Measurements from ENCODE around the gene RRP8. TPM values are rescaled to one million over a fixed set of nuclear protein-coding genes. Genes with fewer than 3 reads are reported as not detected.

RRP8 gene
- total and polyA plus RNA-seq, 9 of the 15 experiments (the other 6 are each of a cell fraction or from before 2014, with no cell fraction given), result 5.7 to 47.3 (median 32.6) TPM

DNA sequence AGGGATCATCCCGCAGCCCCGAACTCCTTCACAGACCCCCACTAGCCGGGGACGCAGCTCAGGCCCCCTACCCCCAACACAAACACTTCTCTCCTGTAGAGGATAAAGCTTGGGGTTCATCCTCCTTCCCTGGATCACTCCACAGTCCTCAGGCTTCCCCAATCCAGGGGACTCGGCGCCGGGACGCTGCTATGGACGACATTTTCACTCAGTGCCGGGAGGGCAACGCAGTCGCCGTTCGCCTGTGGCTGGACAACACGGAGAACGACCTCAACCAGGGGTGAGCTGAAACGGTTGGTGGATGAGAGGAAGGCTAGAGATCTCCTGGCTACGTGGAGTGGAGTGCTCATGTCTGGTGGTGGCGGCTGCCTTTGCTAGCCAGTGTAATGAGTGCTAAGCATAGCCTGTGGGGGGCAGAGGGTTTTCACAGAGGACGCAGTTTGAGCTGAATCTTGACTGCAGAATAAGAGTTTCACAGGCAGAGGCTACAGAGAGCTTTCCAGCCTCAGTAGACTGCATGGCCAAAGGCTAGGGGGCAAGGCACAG, 738 bp upstream of the RRP8 start (continued):
- TF ChIP-seq, protein P1, sequence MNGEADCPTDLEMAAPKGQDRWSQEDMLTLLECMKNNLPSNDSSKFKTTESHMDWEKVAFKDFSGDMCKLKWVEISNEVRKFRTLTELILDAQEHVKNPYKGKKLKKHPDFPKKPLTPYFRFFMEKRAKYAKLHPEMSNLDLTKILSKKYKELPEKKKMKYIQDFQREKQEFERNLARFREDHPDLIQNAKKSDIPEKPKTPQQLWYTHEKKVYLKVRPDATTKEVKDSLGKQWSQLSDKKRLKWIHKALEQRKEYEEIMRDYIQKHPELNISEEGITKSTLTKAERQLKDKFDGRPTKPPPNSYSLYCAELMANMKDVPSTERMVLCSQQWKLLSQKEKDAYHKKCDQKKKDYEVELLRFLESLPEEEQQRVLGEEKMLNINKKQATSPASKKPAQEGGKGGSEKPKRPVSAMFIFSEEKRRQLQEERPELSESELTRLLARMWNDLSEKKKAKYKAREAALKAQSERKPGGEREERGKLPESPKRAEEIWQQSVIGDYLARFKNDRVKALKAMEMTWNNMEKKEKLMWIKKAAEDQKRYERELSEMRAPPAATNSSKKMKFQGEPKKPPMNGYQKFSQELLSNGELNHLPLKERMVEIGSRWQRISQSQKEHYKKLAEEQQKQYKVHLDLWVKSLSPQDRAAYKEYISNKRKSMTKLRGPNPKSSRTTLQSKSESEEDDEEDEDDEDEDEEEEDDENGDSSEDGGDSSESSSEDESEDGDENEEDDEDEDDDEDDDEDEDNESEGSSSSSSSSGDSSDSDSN (IDR thresholded peaks at IDR 0.05; ENCODE audit: borderline replicate concordance in 1 of 2, low read depth in 2 of 2, low read length in 2 of 2), result peak; percentile 49 to 85; a peak in 2 of 4 replicates
- TF ChIP-seq, protein P2, sequence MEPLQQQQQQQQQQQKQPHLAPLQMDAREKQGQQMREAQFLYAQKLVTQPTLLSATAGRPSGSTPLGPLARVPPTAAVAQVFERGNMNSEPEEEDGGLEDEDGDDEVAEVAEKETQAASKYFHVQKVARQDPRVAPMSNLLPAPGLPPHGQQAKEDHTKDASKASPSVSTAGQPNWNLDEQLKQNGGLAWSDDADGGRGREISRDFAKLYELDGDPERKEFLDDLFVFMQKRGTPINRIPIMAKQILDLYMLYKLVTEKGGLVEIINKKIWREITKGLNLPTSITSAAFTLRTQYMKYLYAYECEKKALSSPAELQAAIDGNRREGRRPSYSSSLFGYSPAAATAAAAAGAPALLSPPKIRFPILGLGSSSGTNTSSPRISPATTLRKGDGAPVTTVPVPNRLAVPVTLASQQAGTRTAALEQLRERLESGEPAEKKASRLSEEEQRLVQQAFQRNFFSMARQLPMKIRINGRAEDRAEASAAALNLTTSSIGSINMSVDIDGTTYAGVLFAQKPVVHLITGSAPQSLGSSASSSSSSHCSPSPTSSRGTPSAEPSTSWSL (CRISPR knock-in tag; IDR thresholded peaks at IDR 0.05; ENCODE audit: borderline replicate concordance), result no peak
- TF ChIP-seq SRF (CRISPR knock-in tag; IDR thresholded peaks at IDR 0.05), result peak in 1 of 2 experiments; percentile 35; a peak in 1 of 4 replicates
- TF ChIP-seq, protein P3, sequence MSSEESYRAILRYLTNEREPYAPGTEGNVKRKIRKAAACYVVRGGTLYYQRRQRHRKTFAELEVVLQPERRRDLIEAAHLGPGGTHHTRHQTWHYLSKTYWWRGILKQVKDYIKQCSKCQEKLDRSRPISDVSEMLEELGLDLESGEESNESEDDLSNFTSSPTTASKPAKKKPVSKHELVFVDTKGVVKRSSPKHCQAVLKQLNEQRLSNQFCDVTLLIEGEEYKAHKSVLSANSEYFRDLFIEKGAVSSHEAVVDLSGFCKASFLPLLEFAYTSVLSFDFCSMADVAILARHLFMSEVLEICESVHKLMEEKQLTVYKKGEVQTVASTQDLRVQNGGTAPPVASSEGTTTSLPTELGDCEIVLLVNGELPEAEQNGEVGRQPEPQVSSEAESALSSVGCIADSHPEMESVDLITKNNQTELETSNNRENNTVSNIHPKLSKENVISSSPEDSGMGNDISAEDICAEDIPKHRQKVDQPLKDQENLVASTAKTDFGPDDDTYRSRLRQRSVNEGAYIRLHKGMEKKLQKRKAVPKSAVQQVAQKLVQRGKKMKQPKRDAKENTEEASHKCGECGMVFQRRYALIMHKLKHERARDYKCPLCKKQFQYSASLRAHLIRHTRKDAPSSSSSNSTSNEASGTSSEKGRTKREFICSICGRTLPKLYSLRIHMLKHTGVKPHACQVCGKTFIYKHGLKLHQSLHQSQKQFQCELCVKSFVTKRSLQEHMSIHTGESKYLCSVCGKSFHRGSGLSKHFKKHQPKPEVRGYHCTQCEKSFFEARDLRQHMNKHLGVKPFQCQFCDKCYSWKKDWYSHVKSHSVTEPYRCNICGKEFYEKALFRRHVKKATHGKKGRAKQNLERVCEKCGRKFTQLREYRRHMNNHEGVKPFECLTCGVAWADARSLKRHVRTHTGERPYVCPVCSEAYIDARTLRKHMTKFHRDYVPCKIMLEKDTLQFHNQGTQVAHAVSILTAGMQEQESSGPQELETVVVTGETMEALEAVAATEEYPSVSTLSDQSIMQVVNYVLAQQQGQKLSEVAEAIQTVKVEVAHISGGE (CRISPR knock-in tag; IDR thresholded peaks at IDR 0.05), result no peak
- TF ChIP-seq ZNF41 (CRISPR knock-in tag; conservative IDR thresholded peaks at IDR 0.05), result no peak
- TF ChIP-seq RBM17 (IDR thresholded peaks at IDR 0.05; ENCODE audit: borderline replicate concordance, low read depth, low read length), result no peak
- TF ChIP-seq ZNF212 (CRISPR knock-in tag; IDR thresholded peaks at IDR 0.05), result no peak
- no peak for TF ChIP-seq BCOR (IDR thresholded peaks at IDR 0.05)
- TF ChIP-seq, protein P4, sequence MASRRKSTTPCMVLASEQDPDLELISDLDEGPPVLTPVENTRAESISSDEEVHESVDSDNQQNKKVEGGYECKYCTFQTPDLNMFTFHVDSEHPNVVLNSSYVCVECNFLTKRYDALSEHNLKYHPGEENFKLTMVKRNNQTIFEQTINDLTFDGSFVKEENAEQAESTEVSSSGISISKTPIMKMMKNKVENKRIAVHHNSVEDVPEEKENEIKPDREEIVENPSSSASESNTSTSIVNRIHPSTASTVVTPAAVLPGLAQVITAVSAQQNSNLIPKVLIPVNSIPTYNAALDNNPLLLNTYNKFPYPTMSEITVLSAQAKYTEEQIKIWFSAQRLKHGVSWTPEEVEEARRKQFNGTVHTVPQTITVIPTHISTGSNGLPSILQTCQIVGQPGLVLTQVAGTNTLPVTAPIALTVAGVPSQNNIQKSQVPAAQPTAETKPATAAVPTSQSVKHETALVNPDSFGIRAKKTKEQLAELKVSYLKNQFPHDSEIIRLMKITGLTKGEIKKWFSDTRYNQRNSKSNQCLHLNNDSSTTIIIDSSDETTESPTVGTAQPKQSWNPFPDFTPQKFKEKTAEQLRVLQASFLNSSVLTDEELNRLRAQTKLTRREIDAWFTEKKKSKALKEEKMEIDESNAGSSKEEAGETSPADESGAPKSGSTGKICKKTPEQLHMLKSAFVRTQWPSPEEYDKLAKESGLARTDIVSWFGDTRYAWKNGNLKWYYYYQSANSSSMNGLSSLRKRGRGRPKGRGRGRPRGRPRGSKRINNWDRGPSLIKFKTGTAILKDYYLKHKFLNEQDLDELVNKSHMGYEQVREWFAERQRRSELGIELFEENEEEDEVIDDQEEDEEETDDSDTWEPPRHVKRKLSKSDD (conservative IDR thresholded peaks at IDR 0.05; ENCODE audit: low read length), result no peak
- TF ChIP-seq, protein P5, sequence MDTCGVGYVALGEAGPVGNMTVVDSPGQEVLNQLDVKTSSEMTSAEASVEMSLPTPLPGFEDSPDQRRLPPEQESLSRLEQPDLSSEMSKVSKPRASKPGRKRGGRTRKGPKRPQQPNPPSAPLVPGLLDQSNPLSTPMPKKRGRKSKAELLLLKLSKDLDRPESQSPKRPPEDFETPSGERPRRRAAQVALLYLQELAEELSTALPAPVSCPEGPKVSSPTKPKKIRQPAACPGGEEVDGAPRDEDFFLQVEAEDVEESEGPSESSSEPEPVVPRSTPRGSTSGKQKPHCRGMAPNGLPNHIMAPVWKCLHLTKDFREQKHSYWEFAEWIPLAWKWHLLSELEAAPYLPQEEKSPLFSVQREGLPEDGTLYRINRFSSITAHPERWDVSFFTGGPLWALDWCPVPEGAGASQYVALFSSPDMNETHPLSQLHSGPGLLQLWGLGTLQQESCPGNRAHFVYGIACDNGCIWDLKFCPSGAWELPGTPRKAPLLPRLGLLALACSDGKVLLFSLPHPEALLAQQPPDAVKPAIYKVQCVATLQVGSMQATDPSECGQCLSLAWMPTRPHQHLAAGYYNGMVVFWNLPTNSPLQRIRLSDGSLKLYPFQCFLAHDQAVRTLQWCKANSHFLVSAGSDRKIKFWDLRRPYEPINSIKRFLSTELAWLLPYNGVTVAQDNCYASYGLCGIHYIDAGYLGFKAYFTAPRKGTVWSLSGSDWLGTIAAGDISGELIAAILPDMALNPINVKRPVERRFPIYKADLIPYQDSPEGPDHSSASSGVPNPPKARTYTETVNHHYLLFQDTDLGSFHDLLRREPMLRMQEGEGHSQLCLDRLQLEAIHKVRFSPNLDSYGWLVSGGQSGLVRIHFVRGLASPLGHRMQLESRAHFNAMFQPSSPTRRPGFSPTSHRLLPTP (IDR thresholded peaks at IDR 0.05; ENCODE audit: borderline replicate concordance, extremely low read depth, insufficient read length), result no peak
- no peak for TF ChIP-seq ZNF507 (tag; conservative IDR thresholded peaks at IDR 0.05)
- TF ChIP-seq ZNF551 (CRISPR knock-in tag; IDR thresholded peaks at IDR 0.05), result no peak

Data from K562 (cell line).